T-cell (primary cell): ENCODE measurements around the gene LINGO1. TPM values are rescaled to one million over a fixed set of nuclear protein-coding genes. Genes with fewer than 3 reads are reported as not detected.

ENCODE experiments used
- ATAC-seq, 4 experiments: fragments of 200-7000 bp in 3 of 4; fragments of 150-1000 bp in 1 of 4; cut with Tn5 transposase; replicated peaks in 1 of 4; 1 replicate in 3 of 4; 2 replicates in 1 of 4; pipeline ENCODE4 v1.10.0; 2021; ENCODE audit warnings: moderate library complexity in 3 of 4, mild to moderate bottlenecking in 2 of 4, moderate number of reproducible peaks in 1 of 4
- CTCF ChIA-PET, 2 donors: fragments of 300-600 bp; sonication (Branson Sonifier 250); formaldehyde crosslinking; loops; one replicate each; lab custom pipeline; 2022; ENCODE audit warnings: antibody characterized with exemption in 2 of 2; lab: Charles Lee
- POLR2A ChIA-PET, 2 donors: fragments of 300-600 bp; sonication (Branson Sonifier 250); formaldehyde crosslinking; loops; one replicate each; lab custom pipeline; 2022; ENCODE audit warnings: antibody characterized with exemption in 2 of 2; lab: Charles Lee
- DNase-seq, 35 experiments: peaks; one replicate each; pipeline versions ENCODE4 v3.0.0 to v3.0.0-alpha.2; 2013 to 2023
- H3K27ac ChIP-seq: one replicate; pipeline ENCODE4 v1.5.1; 2013; ENCODE audit warnings: low read length
- H3K27me3 ChIP-seq, 2 experiments: replicated peaks in 1 of 2; 1 replicate in 1 of 2; 2 replicates in 1 of 2; pipeline versions ENCODE4 v1.6.1 to v1.7.0; 2013; ENCODE audit warnings: low read length in 1 of 2, mixed read lengths in 1 of 2; ENCODE audit not compliant: control insufficient read depth in 2 of 2, insufficient read depth in 2 of 2; ENCODE audit errors: extremely low read depth in 1 of 2
- H3K36me3 ChIP-seq, 2 donors: 1 replicate in 1 of 2; 2 replicates in 1 of 2; pipeline versions ENCODE4 v1.6.1 to v1.7.0; 2013; ENCODE audit warnings: low read length in 1 of 2; ENCODE audit not compliant: control insufficient read depth in 2 of 2, insufficient read depth in 1 of 2; ENCODE audit errors: extremely low read depth in 1 of 2
- H3K4me1 ChIP-seq, 2 experiments: 1 replicate in 1 of 2; 2 replicates in 1 of 2; pipeline versions ENCODE4 v1.6.1 to v1.7.0; 2013; ENCODE audit warnings: low read length in 2 of 2, mixed read lengths in 1 of 2; ENCODE audit not compliant: insufficient read depth in 2 of 2, control insufficient read depth in 1 of 2; ENCODE audit errors: extremely low read depth in 1 of 2
- H3K4me3 ChIP-seq, 2 donors: 1 replicate in 1 of 2; 2 replicates in 1 of 2; pipeline versions ENCODE4 v1.5.1 to v1.7.0; 2013; ENCODE audit warnings: mild to moderate bottlenecking in 2 of 2, low read length in 1 of 2, moderate library complexity in 1 of 2; ENCODE audit not compliant: control insufficient read depth in 1 of 2; ENCODE audit errors: extremely low read depth in 1 of 2
- H3K9me3 ChIP-seq: 2 replicates; pipeline ENCODE4 v1.7.0; 2013
- H3K27ac Mint-ChIP-seq, 2 donors: one replicate each; pipeline ENCODE4 v1.8.0; 2020 to 2021; ENCODE audit warnings: mild to moderate bottlenecking in 2 of 2, mixed read lengths in 2 of 2
- H3K27me3 Mint-ChIP-seq, 2 donors: one replicate each; pipeline ENCODE4 v1.8.0; 2021 to 2022; ENCODE audit warnings: mixed read lengths in 2 of 2
- H3K36me3 Mint-ChIP-seq: one replicate; pipeline ENCODE4 v1.8.0; 2021; ENCODE audit warnings: mixed read lengths
- H3K4me1 Mint-ChIP-seq, 3 donors: one replicate each; pipeline ENCODE4 v1.8.0; 2020 to 2022; ENCODE audit warnings: mixed read lengths in 3 of 3, mild to moderate bottlenecking in 1 of 3
- H3K4me3 Mint-ChIP-seq, 3 donors: one replicate each; pipeline ENCODE4 v1.8.0; 2020 to 2022; ENCODE audit warnings: mild to moderate bottlenecking in 3 of 3, mixed read lengths in 3 of 3, moderate library complexity in 3 of 3
- H3K9me3 Mint-ChIP-seq, 3 donors: one replicate each; pipeline ENCODE4 v1.8.0; 2020 to 2022; ENCODE audit warnings: mixed read lengths in 3 of 3
- WGBS: methylation state at CpG from one replicate; pipeline ENCODE4 v1.1.5; 2013; ENCODE audit warnings: missing lambda C conversion rate; ENCODE audit not compliant: insufficient coverage; 5-methylcytosine and 5-hydroxymethylcytosine counted together
- total RNA-seq, 35 experiments: library from RNA in 6 of 35; stranded (reverse) in 6 of 35; fragments of 120-200 nt in 1 of 35; gene quantifications; one replicate each; pipeline versions ENCODE4 v1.2.1 to v1.2.4 and lab custom pipeline; 2013 to 2026

Gene LINGO1
- total RNA-seq, 5 donors from 2014 or later (not counting 1 experiment from before 2014, with no cell fraction given) = 0.09 to 0.19 TPM; not detected in 3

DNA sequence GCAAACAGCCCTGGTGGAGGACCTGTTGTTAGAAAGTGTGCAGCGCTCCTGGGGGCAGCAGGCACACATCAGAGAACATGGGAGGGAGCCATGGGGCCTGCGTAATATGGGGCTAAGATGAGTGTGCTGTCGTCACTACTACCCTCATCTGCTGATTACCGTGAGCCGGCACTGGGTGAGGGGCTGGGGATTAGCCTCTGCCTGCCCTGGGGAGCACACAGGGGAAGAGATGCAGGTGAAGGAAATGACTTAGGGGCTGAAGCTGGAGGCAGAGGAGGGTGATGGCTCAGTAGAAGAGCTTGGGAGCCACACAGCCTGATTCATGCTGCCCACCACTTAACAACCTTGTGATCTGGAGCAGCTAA lies 33.6 kb upstream of the LINGO1 start:
- no peak for ATAC-seq
- ChIA-PET POLR2A (no interaction called here), CTCF (no interaction called here)
- Mint-ChIP-seq H3K27ac (no peak overlapping the region), H3K36me3 (no peaks in the 10 kb centered on the region), H3K4me1 (no peaks in the 10 kb centered on the region), H3K27me3 (peaks cover 19 to 21% of the 10 kb centered on the region in 2 donors), H3K4me3 (no peak overlapping the region), H3K9me3 (no peaks in the 10 kb centered on the region)
- Histone ChIP-seq H3K27ac (no peak overlapping the region), H3K4me3 (no peak overlapping the region), H3K36me3 (no peaks in the 10 kb centered on the region), H3K4me1 (no peaks in the 10 kb centered on the region), H3K9me3 (no peaks in the 10 kb centered on the region), H3K27me3 (peaks cover 0 to 39% of the 10 kb centered on the region in 2 experiments)
- 88% methylated on average over 2 of the region's 5 CpGs for WGBS
- DNase-seq = no peak

- no peak for ATAC-seq
- H3K9me3 ChIP-seq = no peaks in the 10 kb centered on the region
- Mint-ChIP-seq H3K27me3 (peaks cover 18 to 23% of the 10 kb centered on the region in 2 donors), H3K36me3 (no peaks in the 10 kb centered on the region), H3K4me3 (no peak overlapping the region), H3K9me3 (no peaks in the 10 kb centered on the region), H3K27ac (no peak overlapping the region), H3K4me1 (no peaks in the 10 kb centered on the region)
- no peak for DNase-seq
- CTCF ChIA-PET = no interaction called here
- 89% methylated on average over 7 of the region's 12 CpGs for WGBS
- POLR2A ChIA-PET = no interaction called here
- no peaks in the 10 kb centered on the region for H3K4me1 ChIP-seq
- H3K36me3 ChIP-seq = no peaks in the 10 kb centered on the region
- H3K27ac ChIP-seq = no peak overlapping the region
- peaks cover 0 to 34% of the 10 kb centered on the region in 2 experiments for H3K27me3 ChIP-seq
- H3K4me3 ChIP-seq = no peak overlapping the region
Measured at GRCh38 chr15:77665530-77666295, 33.0 kb upstream of the LINGO1 start.

DNA sequence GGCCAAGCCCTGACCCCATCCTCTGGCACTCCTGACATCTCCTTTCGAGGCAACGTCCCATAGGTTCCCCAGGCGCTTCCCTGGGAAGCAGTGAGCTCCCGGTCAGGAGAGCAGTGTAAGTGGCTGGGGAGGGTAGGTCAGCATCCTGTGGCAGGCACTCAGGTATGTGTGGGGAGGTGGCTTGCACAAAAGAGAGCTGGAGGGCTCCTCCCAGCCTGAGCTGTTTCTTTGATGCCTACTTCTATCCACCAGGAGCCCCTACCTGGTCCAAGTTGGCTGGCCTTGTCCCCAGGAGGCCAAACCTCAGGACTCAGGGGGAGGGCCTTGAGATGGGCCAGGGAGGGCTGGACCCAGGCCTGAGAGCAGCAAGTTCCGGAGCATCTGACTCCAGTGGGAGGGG lies 31.7 kb upstream of the LINGO1 start:
- no peaks in the 10 kb centered on the region for H3K36me3 Mint-ChIP-seq

GRCh38 chr15:77663256-77663655 lies 30.5 kb upstream of the LINGO1 start:
- H3K36me3 Mint-ChIP-seq = no peaks in the 10 kb centered on the region
- Histone ChIP-seq H3K27ac (no peak overlapping the region), H3K36me3 (no peaks in the 10 kb centered on the region), H3K4me3 (no peak overlapping the region), H3K4me1 (no peaks in the 10 kb centered on the region), H3K9me3 (no peaks in the 10 kb centered on the region), H3K27me3 (peaks cover 0 to 38% of the 10 kb centered on the region in 2 experiments)
- ATAC-seq = no peak
- 0% methylated on average over 1 of the region's 5 CpGs for WGBS
- H3K4me3 Mint-ChIP-seq = no peak overlapping the region
- H3K4me1 Mint-ChIP-seq = no peaks in the 10 kb centered on the region
- peaks cover 21 to 27% of the 10 kb centered on the region in 2 donors for H3K27me3 Mint-ChIP-seq
- no peak overlapping the region for H3K27ac Mint-ChIP-seq
- ChIA-PET POLR2A (no interaction called here), CTCF (no interaction called here)
- no peak for DNase-seq
- no peaks in the 10 kb centered on the region for H3K9me3 Mint-ChIP-seq

More for the DNA sequence above, 31.7 kb upstream of the LINGO1 start:
- Histone ChIP-seq H3K4me3 (no peak overlapping the region), H3K36me3 (no peaks in the 10 kb centered on the region), H3K27ac (no peak overlapping the region), H3K27me3 (peaks cover 0 to 36% of the 10 kb centered on the region in 2 experiments), H3K4me1 (no peaks in the 10 kb centered on the region), H3K9me3 (no peaks in the 10 kb centered on the region)
- POLR2A ChIA-PET = no interaction called here
- no peak overlapping the region for H3K27ac Mint-ChIP-seq
- H3K4me3 Mint-ChIP-seq = no peak overlapping the region
- no peaks in the 10 kb centered on the region for H3K4me1 Mint-ChIP-seq
- DNase-seq (no peak), ATAC-seq (no peak)
- CTCF ChIA-PET = no interaction called here
- no peaks in the 10 kb centered on the region for H3K9me3 Mint-ChIP-seq
- H3K27me3 Mint-ChIP-seq = peaks cover 19 to 24% of the 10 kb centered on the region in 2 donors
- no CpG with 5 or more reads among the region's 5 CpGs for WGBS

- no peak overlapping the region for H3K4me3 Mint-ChIP-seq
- H3K27me3 Mint-ChIP-seq = peaks cover 18 to 33% of the 10 kb centered on the region in 2 donors
- Histone ChIP-seq H3K36me3 (no peaks in the 10 kb centered on the region), H3K4me3 (no peak overlapping the region), H3K27ac (no peak overlapping the region), H3K27me3 (peaks cover 0 to 66% of the 10 kb centered on the region in 2 experiments), H3K4me1 (no peaks in the 10 kb centered on the region), H3K9me3 (no peaks in the 10 kb centered on the region)
- peak in 2 of 35 experiments; percentile 1 to 3 for DNase-seq
- ChIA-PET POLR2A (no interaction called here), CTCF (no interaction called here)
- no peaks in the 10 kb centered on the region for H3K9me3 Mint-ChIP-seq
- no peaks in the 10 kb centered on the region for H3K4me1 Mint-ChIP-seq
- no peaks in the 10 kb centered on the region for H3K36me3 Mint-ChIP-seq
- WGBS = 71% methylated on average over 1 of the region's 12 CpGs
- no peak for ATAC-seq
- no peak overlapping the region for H3K27ac Mint-ChIP-seq
Measured at GRCh38 chr15:77659350-77660321, 26.9 kb upstream of the LINGO1 start.

GRCh38 chr15:77658304-77658703 lies 25.6 kb upstream of the LINGO1 start:
- Histone ChIP-seq H3K4me1 (no peaks in the 10 kb centered on the region), H3K27me3 (peaks cover 0 to 65% of the 10 kb centered on the region in 2 experiments), H3K9me3 (no peaks in the 10 kb centered on the region), H3K36me3 (no peaks in the 10 kb centered on the region), H3K4me3 (no peak overlapping the region), H3K27ac (no peak overlapping the region)
- Mint-ChIP-seq H3K9me3 (peaks cover 0 to 7% (median 0%) of the 10 kb centered on the region in 3 donors), H3K27me3 (peaks cover 25 to 41% of the 10 kb centered on the region in 2 donors), H3K4me3 (no peak overlapping the region), H3K36me3 (no peaks in the 10 kb centered on the region), H3K27ac (no peak overlapping the region), H3K4me1 (no peaks in the 10 kb centered on the region)
- ATAC-seq (no peak), DNase-seq (no peak)
- ChIA-PET POLR2A (no interaction called here), CTCF (no interaction called here)
- WGBS = 74% methylated on average over 3 of the region's 6 CpGs
